Measurements from ENCODE around the gene MYCN. TPM values are rescaled to one million over a fixed set of nuclear protein-coding genes. Genes with fewer than 3 reads are reported as not detected.

MYCN gene
- polyA plus RNA-seq, 1 donor (not counting 4 experiments of a cell fraction or from before 2014, with no cell fraction given): not detected

GRCh38 chr2:15988733-15989132, 48.4 kb downstream of the MYCN start:
- Histone ChIP-seq H3K36me3 (ENCODE audit: control insufficient read depth in 2 of 2, extremely low read depth in 1 of 2, insufficient read depth in 2 of 2, low read length in 2 of 2) (no peaks in the 10 kb centered on the region), H3K4me2 (ENCODE audit: control insufficient read depth, extremely low read depth, insufficient read depth, low read depth, low read length) (no peak overlapping the region), H3K4me1 (ENCODE audit: control insufficient read depth, extremely low read depth, insufficient read depth, low read length) (no peaks in the 10 kb centered on the region), H2AFZ (ENCODE audit: control insufficient read depth, low read length) (no peak overlapping the region), H3K9ac (ENCODE audit: control insufficient read depth, extremely low read depth, insufficient read depth, low read length) (no peak overlapping the region), H3K79me2 (ENCODE audit: control insufficient read depth, insufficient read depth, low read length) (no peaks in the 10 kb centered on the region), H3K4me3 (ENCODE audit: control insufficient read depth in 2 of 3, extremely low read depth in 1 of 3, insufficient read depth in 2 of 3, low read depth in 1 of 3, low read length in 3 of 3) (no peak overlapping the region), H4K20me1 (ENCODE audit: control insufficient read depth, extremely low read depth, insufficient read depth, low read length) (no peaks in the 10 kb centered on the region), H3K9me1 (ENCODE audit: control insufficient read depth, extremely low read depth, insufficient read depth, low read length) (no peaks in the 10 kb centered on the region), H3K9me3 (ENCODE audit: control insufficient read depth, low read depth, low read length) (no peaks in the 10 kb centered on the region), H3K27me3 (ENCODE audit: control insufficient read depth, extremely low read depth, insufficient read depth, low read length) (no peaks in the 10 kb centered on the region), H3K27ac (ENCODE audit: control insufficient read depth, insufficient read depth, low read length) (no peak overlapping the region)
- TF ChIP-seq, protein P1, sequence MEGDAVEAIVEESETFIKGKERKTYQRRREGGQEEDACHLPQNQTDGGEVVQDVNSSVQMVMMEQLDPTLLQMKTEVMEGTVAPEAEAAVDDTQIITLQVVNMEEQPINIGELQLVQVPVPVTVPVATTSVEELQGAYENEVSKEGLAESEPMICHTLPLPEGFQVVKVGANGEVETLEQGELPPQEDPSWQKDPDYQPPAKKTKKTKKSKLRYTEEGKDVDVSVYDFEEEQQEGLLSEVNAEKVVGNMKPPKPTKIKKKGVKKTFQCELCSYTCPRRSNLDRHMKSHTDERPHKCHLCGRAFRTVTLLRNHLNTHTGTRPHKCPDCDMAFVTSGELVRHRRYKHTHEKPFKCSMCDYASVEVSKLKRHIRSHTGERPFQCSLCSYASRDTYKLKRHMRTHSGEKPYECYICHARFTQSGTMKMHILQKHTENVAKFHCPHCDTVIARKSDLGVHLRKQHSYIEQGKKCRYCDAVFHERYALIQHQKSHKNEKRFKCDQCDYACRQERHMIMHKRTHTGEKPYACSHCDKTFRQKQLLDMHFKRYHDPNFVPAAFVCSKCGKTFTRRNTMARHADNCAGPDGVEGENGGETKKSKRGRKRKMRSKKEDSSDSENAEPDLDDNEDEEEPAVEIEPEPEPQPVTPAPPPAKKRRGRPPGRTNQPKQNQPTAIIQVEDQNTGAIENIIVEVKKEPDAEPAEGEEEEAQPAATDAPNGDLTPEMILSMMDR (optimal IDR thresholded peaks at IDR 0.05 in 1 of 3, IDR thresholded peaks at IDR 0.05 in 1 of 3, conservative IDR thresholded peaks at IDR 0.05 in 1 of 3; ENCODE audit: extremely low read depth in 1 of 3, insufficient read depth in 2 of 3, low read length in 3 of 3): no peak
- TF ChIP-seq EZH2 (IDR thresholded peaks at IDR 0.05; ENCODE audit: low read length): no peak
- DNase-seq (ENCODE audit: low read depth, low spot score) (no peak), FAIRE-seq (no peak)
- dilution Hi-C loops (cut with MboI; ENCODE audit: extremely low pct_ligation_motif_present, low sequenced_read_pairs): no loop called here

GRCh38 chr2:15989559-15989958, 49.2 kb downstream of the MYCN start:
- TF ChIP-seq EZH2 (IDR thresholded peaks at IDR 0.05; ENCODE audit: low read length): no peak
- TF ChIP-seq, protein P1 (optimal IDR thresholded peaks at IDR 0.05 in 1 of 3, IDR thresholded peaks at IDR 0.05 in 1 of 3, conservative IDR thresholded peaks at IDR 0.05 in 1 of 3; ENCODE audit: extremely low read depth in 1 of 3, insufficient read depth in 2 of 3, low read length in 3 of 3): no peak
- Histone ChIP-seq H4K20me1 (ENCODE audit: control insufficient read depth, extremely low read depth, insufficient read depth, low read length) (no peaks in the 10 kb centered on the region), H3K27me3 (ENCODE audit: control insufficient read depth, extremely low read depth, insufficient read depth, low read length) (no peaks in the 10 kb centered on the region), H3K4me2 (ENCODE audit: control insufficient read depth, extremely low read depth, insufficient read depth, low read depth, low read length) (no peak overlapping the region), H3K4me1 (ENCODE audit: control insufficient read depth, extremely low read depth, insufficient read depth, low read length) (no peaks in the 10 kb centered on the region), H2AFZ (ENCODE audit: control insufficient read depth, low read length) (no peak overlapping the region), H3K9me3 (ENCODE audit: control insufficient read depth, low read depth, low read length) (no peaks in the 10 kb centered on the region), H3K4me3 (ENCODE audit: control insufficient read depth in 2 of 3, extremely low read depth in 1 of 3, insufficient read depth in 2 of 3, low read depth in 1 of 3, low read length in 3 of 3) (no peak overlapping the region), H3K36me3 (ENCODE audit: control insufficient read depth in 2 of 2, extremely low read depth in 1 of 2, insufficient read depth in 2 of 2, low read length in 2 of 2) (no peaks in the 10 kb centered on the region), H3K9ac (ENCODE audit: control insufficient read depth, extremely low read depth, insufficient read depth, low read length) (no peak overlapping the region), H3K9me1 (ENCODE audit: control insufficient read depth, extremely low read depth, insufficient read depth, low read length) (no peaks in the 10 kb centered on the region), H3K79me2 (ENCODE audit: control insufficient read depth, insufficient read depth, low read length) (no peaks in the 10 kb centered on the region), H3K27ac (ENCODE audit: control insufficient read depth, insufficient read depth, low read length) (no peak overlapping the region)
- FAIRE-seq: no peak
- DNase-seq (ENCODE audit: low read depth, low spot score): no peak
- dilution Hi-C loops (cut with MboI; ENCODE audit: extremely low pct_ligation_motif_present, low sequenced_read_pairs): no loop called here

Measured in keratinocyte (primary cell).